ENCODE data around the gene CREB5. TPM values are rescaled to one million over a fixed set of nuclear protein-coding genes. Genes with fewer than 3 reads are reported as not detected.

Gene CREB5
- total RNA-seq, 1 donor from 2014 or later, result not detected

- Mint-ChIP-seq H3K4me1 (ENCODE audit: low read depth) (no peaks in the 10 kb centered on the region), H3K27me3 (ENCODE audit: low read depth) (peaks cover 7% of the 10 kb centered on the region), H3K4me3 (ENCODE audit: low read depth) (no peak overlapping the region), H3K36me3 (ENCODE audit: low read depth) (no peaks in the 10 kb centered on the region), H3K9me3 (no peaks in the 10 kb centered on the region), H3K27ac (no peak overlapping the region)
- DNase-seq (ENCODE audit: low spot score), result no peak
- intact Hi-C loops (cut with micrococcal nuclease), result no loop called here
Observed at GRCh38 chr7:28580665-28581064, 168.3 kb downstream of the CREB5 start.

GRCh38 chr7:28581351-28581750 is 169.0 kb downstream of the CREB5 start:
- Mint-ChIP-seq H3K4me3 (ENCODE audit: low read depth) (no peak overlapping the region), H3K4me1 (ENCODE audit: low read depth) (no peaks in the 10 kb centered on the region), H3K27ac (no peak overlapping the region), H3K36me3 (ENCODE audit: low read depth) (no peaks in the 10 kb centered on the region), H3K27me3 (ENCODE audit: low read depth) (peaks cover 7% of the 10 kb centered on the region), H3K9me3 (no peaks in the 10 kb centered on the region)
- DNase-seq (ENCODE audit: low spot score), result no peak
- intact Hi-C loops (cut with micrococcal nuclease), result no loop called here

- intact Hi-C loops (cut with micrococcal nuclease), result no loop called here
- no peak for DNase-seq (ENCODE audit: low spot score)
- Mint-ChIP-seq H3K4me1 (ENCODE audit: low read depth) (no peaks in the 10 kb centered on the region), H3K36me3 (ENCODE audit: low read depth) (no peaks in the 10 kb centered on the region), H3K27me3 (ENCODE audit: low read depth) (peaks cover 7% of the 10 kb centered on the region), H3K9me3 (no peaks in the 10 kb centered on the region), H3K4me3 (ENCODE audit: low read depth) (no peak overlapping the region), H3K27ac (no peak overlapping the region)
Observed at GRCh38 chr7:28582226-28582625, 169.9 kb downstream of the CREB5 start.

- no peak for DNase-seq (ENCODE audit: low spot score)
- intact Hi-C loops (cut with micrococcal nuclease), result no loop called here
- Mint-ChIP-seq H3K4me3 (ENCODE audit: low read depth) (no peak overlapping the region), H3K9me3 (no peaks in the 10 kb centered on the region), H3K4me1 (ENCODE audit: low read depth) (no peaks in the 10 kb centered on the region), H3K27ac (no peak overlapping the region), H3K27me3 (ENCODE audit: low read depth) (peaks cover 4% of the 10 kb centered on the region), H3K36me3 (ENCODE audit: low read depth) (no peaks in the 10 kb centered on the region)
Observed at GRCh38 chr7:28584235-28584634, 171.9 kb downstream of the CREB5 start.

- Mint-ChIP-seq H3K4me1 (ENCODE audit: low read depth) (peaks cover 7% of the 10 kb centered on the region), H3K27ac (no peak overlapping the region), H3K27me3 (ENCODE audit: low read depth) (peaks cover 4% of the 10 kb centered on the region), H3K9me3 (no peaks in the 10 kb centered on the region), H3K4me3 (ENCODE audit: low read depth) (no peak overlapping the region), H3K36me3 (ENCODE audit: low read depth) (no peaks in the 10 kb centered on the region)
- intact Hi-C loops (cut with micrococcal nuclease), result no loop called here
- no peak for DNase-seq (ENCODE audit: low spot score)
Observed at GRCh38 chr7:28586736-28587135, 174.4 kb downstream of the CREB5 start.

- DNase-seq (ENCODE audit: low spot score), result no peak
- H3K9me3 Mint-ChIP-seq, result no peaks in the 10 kb centered on the region
- H3K27me3 Mint-ChIP-seq (ENCODE audit: low read depth), result peaks cover 4% of the 10 kb centered on the region
- H3K36me3 Mint-ChIP-seq (ENCODE audit: low read depth), result no peaks in the 10 kb centered on the region
- H3K4me1 Mint-ChIP-seq (ENCODE audit: low read depth), result peaks cover 7% of the 10 kb centered on the region
- intact Hi-C loops (cut with micrococcal nuclease), result no loop called here
- no peak overlapping the region for H3K27ac Mint-ChIP-seq
- no peak overlapping the region for H3K4me3 Mint-ChIP-seq (ENCODE audit: low read depth)
Observed at GRCh38 chr7:28587211-28587610, 174.9 kb downstream of the CREB5 start.

- Mint-ChIP-seq H3K9me3 (no peaks in the 10 kb centered on the region), H3K4me3 (ENCODE audit: low read depth) (no peak overlapping the region), H3K4me1 (ENCODE audit: low read depth) (peaks cover 7% of the 10 kb centered on the region), H3K27me3 (ENCODE audit: low read depth) (no peaks in the 10 kb centered on the region), H3K36me3 (ENCODE audit: low read depth) (no peaks in the 10 kb centered on the region), H3K27ac (no peak overlapping the region)
- no peak for DNase-seq (ENCODE audit: low spot score)
- intact Hi-C loops (cut with micrococcal nuclease), result no loop called here
Observed at GRCh38 chr7:28588602-28589001, 176.3 kb downstream of the CREB5 start.

GRCh38 chr7:28591041-28591674 is 178.8 kb downstream of the CREB5 start:
- Mint-ChIP-seq H3K27me3 (ENCODE audit: low read depth) (no peaks in the 10 kb centered on the region), H3K36me3 (ENCODE audit: low read depth) (no peaks in the 10 kb centered on the region), H3K9me3 (no peaks in the 10 kb centered on the region), H3K4me3 (ENCODE audit: low read depth) (no peak overlapping the region), H3K27ac (no peak overlapping the region), H3K4me1 (ENCODE audit: low read depth) (peaks cover 7% of the 10 kb centered on the region)
- intact Hi-C loops (cut with micrococcal nuclease), result no loop called here
- no peak for DNase-seq (ENCODE audit: low spot score)

GRCh38 chr7:28591725-28592349 is 179.5 kb downstream of the CREB5 start:
- Mint-ChIP-seq H3K9me3 (no peaks in the 10 kb centered on the region), H3K36me3 (ENCODE audit: low read depth) (no peaks in the 10 kb centered on the region), H3K4me3 (ENCODE audit: low read depth) (no peak overlapping the region), H3K27ac (no peak overlapping the region), H3K4me1 (ENCODE audit: low read depth) (peaks cover 7% of the 10 kb centered on the region), H3K27me3 (ENCODE audit: low read depth) (no peaks in the 10 kb centered on the region)
- no peak for DNase-seq (ENCODE audit: low spot score)
- intact Hi-C loops (cut with micrococcal nuclease), result no loop called here

- no peaks in the 10 kb centered on the region for H3K9me3 Mint-ChIP-seq
- no peak overlapping the region for H3K4me3 Mint-ChIP-seq (ENCODE audit: low read depth)
- H3K4me1 Mint-ChIP-seq (ENCODE audit: low read depth), result peaks cover 7% of the 10 kb centered on the region
- intact Hi-C loops (cut with micrococcal nuclease), result no loop called here
- H3K36me3 Mint-ChIP-seq (ENCODE audit: low read depth), result no peaks in the 10 kb centered on the region
- H3K27me3 Mint-ChIP-seq (ENCODE audit: low read depth), result no peaks in the 10 kb centered on the region
- DNase-seq (ENCODE audit: low spot score), result no peak
- H3K27ac Mint-ChIP-seq, result no peak overlapping the region
Observed at GRCh38 chr7:28592861-28593260, 180.5 kb downstream of the CREB5 start.

GRCh38 chr7:28595076-28595475 is 182.8 kb downstream of the CREB5 start:
- DNase-seq (ENCODE audit: low spot score), result no peak
- Mint-ChIP-seq H3K27me3 (ENCODE audit: low read depth) (no peaks in the 10 kb centered on the region), H3K4me3 (ENCODE audit: low read depth) (no peak overlapping the region), H3K9me3 (no peaks in the 10 kb centered on the region), H3K36me3 (ENCODE audit: low read depth) (no peaks in the 10 kb centered on the region), H3K4me1 (ENCODE audit: low read depth) (peaks cover 7% of the 10 kb centered on the region), H3K27ac (no peak overlapping the region)
- intact Hi-C loops (cut with micrococcal nuclease), result no loop called here

GRCh38 chr7:28595801-28596200 is 183.5 kb downstream of the CREB5 start:
- Mint-ChIP-seq H3K4me1 (ENCODE audit: low read depth) (peaks cover 7% of the 10 kb centered on the region), H3K27ac (no peak overlapping the region), H3K9me3 (no peaks in the 10 kb centered on the region), H3K4me3 (ENCODE audit: low read depth) (no peak overlapping the region), H3K36me3 (ENCODE audit: low read depth) (no peaks in the 10 kb centered on the region), H3K27me3 (ENCODE audit: low read depth) (no peaks in the 10 kb centered on the region)
- intact Hi-C loops (cut with micrococcal nuclease), result no loop called here
- DNase-seq (ENCODE audit: low spot score), result no peak

- no peak overlapping the region for H3K27ac Mint-ChIP-seq
- no peaks in the 10 kb centered on the region for H3K36me3 Mint-ChIP-seq (ENCODE audit: low read depth)
- H3K27me3 Mint-ChIP-seq (ENCODE audit: low read depth), result no peaks in the 10 kb centered on the region
- H3K4me1 Mint-ChIP-seq (ENCODE audit: low read depth), result peaks cover 2% of the 10 kb centered on the region
- no peak for DNase-seq (ENCODE audit: low spot score)
- H3K9me3 Mint-ChIP-seq, result no peaks in the 10 kb centered on the region
- intact Hi-C loops (cut with micrococcal nuclease), result no loop called here
- H3K4me3 Mint-ChIP-seq (ENCODE audit: low read depth), result no peak overlapping the region
Observed at GRCh38 chr7:28596245-28596935, 184.1 kb downstream of the CREB5 start.
